Measurements from ENCODE around the gene EXO5.
"Not testable (repeated sequence)": the region's sequence is repeated elsewhere in the genome, so short reads cannot be mapped to it uniquely, and the experiment has no call there.

EXO5 gene

GRCh38 chr1:40535732-40536131 is 27.2 kb downstream of the EXO5 start:
- no peak for DNase-seq (ENCODE audit: extremely low spot score)
- TF ChIP-seq L3MBTL2 (conservative IDR thresholded peaks at IDR 0.05) (no peak), LEF1 (IDR thresholded peaks at IDR 0.05; ENCODE audit: borderline replicate concordance) (no peak), FOXM1 (IDR thresholded peaks at IDR 0.05; ENCODE audit: borderline replicate concordance) (no peak), HDGF (IDR thresholded peaks at IDR 0.05; ENCODE audit: borderline replicate concordance) (no peak), SP1 (IDR thresholded peaks at IDR 0.05) (no peak), PKNOX1 (IDR thresholded peaks at IDR 0.05) (no peak), TARDBP (IDR thresholded peaks at IDR 0.05) (no peak), ELF4 (IDR thresholded peaks at IDR 0.05) (no peak), SUZ12 (IDR thresholded peaks at IDR 0.05) (no peak), FOXK2 (IDR thresholded peaks at IDR 0.05) (no peak), FOXA1 (IDR thresholded peaks at IDR 0.05) (no peak), ZNF384 (IDR thresholded peaks at IDR 0.05) (no peak), CTBP1 (IDR thresholded peaks at IDR 0.05; ENCODE audit: borderline replicate concordance) (no peak), ARNT (IDR thresholded peaks at IDR 0.05) (no peak), NFRKB (IDR thresholded peaks at IDR 0.05) (no peak), BHLHE40 (IDR thresholded peaks at IDR 0.05; ENCODE audit: borderline replicate concordance) (no peak)
- POLR2A ChIA-PET: no interaction called here

GRCh38 chr1:40539338-40539737 is 30.8 kb downstream of the EXO5 start:
- TF ChIP-seq CTBP1 (IDR thresholded peaks at IDR 0.05; ENCODE audit: borderline replicate concordance) (no peak), SP1 (IDR thresholded peaks at IDR 0.05) (no peak), ARNT (IDR thresholded peaks at IDR 0.05) (no peak), ELF4 (IDR thresholded peaks at IDR 0.05) (no peak), HDGF (IDR thresholded peaks at IDR 0.05; ENCODE audit: borderline replicate concordance) (no peak), SUZ12 (IDR thresholded peaks at IDR 0.05) (no peak), FOXK2 (IDR thresholded peaks at IDR 0.05) (no peak), LEF1 (IDR thresholded peaks at IDR 0.05; ENCODE audit: borderline replicate concordance) (no peak), ZNF384 (IDR thresholded peaks at IDR 0.05) (no peak), FOXA1 (IDR thresholded peaks at IDR 0.05) (no peak), TARDBP (IDR thresholded peaks at IDR 0.05) (no peak), BHLHE40 (IDR thresholded peaks at IDR 0.05; ENCODE audit: borderline replicate concordance) (no peak), PKNOX1 (IDR thresholded peaks at IDR 0.05) (no peak), NFRKB (IDR thresholded peaks at IDR 0.05) (no peak), L3MBTL2 (conservative IDR thresholded peaks at IDR 0.05) (no peak), FOXM1 (IDR thresholded peaks at IDR 0.05; ENCODE audit: borderline replicate concordance) (no peak)
- CTCF ChIA-PET: no interaction called here
- POLR2A ChIA-PET: no interaction called here
- DNase-seq (ENCODE audit: extremely low spot score): no peak

More at GRCh38 chr1:40535732-40536131, 27.2 kb downstream of the EXO5 start:
- CTCF ChIA-PET: interaction anchor here (0.6 kb wide), 1 partner anchor 459 kb away, joined by 3 read pairs; no protein-coding TSS in a partner anchor

GRCh38 chr1:40546957-40547356 is 38.4 kb downstream of the EXO5 start:
- ChIA-PET POLR2A (no interaction called here), CTCF (no interaction called here)
- no peak for TF ChIP-seq HDGF (IDR thresholded peaks at IDR 0.05; ENCODE audit: borderline replicate concordance)
- TF ChIP-seq ZNF384 (IDR thresholded peaks at IDR 0.05): no peak
- TF ChIP-seq LEF1 (IDR thresholded peaks at IDR 0.05; ENCODE audit: borderline replicate concordance): no peak
- TF ChIP-seq FOXK2 (IDR thresholded peaks at IDR 0.05): no peak
- no peak for TF ChIP-seq CTBP1 (IDR thresholded peaks at IDR 0.05; ENCODE audit: borderline replicate concordance)
- TF ChIP-seq L3MBTL2 (conservative IDR thresholded peaks at IDR 0.05): no peak
- TF ChIP-seq TARDBP (IDR thresholded peaks at IDR 0.05): no peak
- no peak for TF ChIP-seq BHLHE40 (IDR thresholded peaks at IDR 0.05; ENCODE audit: borderline replicate concordance)
- TF ChIP-seq PKNOX1 (IDR thresholded peaks at IDR 0.05): no peak
- DNase-seq (ENCODE audit: extremely low spot score): no peak

- TF ChIP-seq TARDBP (IDR thresholded peaks at IDR 0.05) (no peak), SUZ12 (IDR thresholded peaks at IDR 0.05) (no peak), ARNT (IDR thresholded peaks at IDR 0.05) (no peak), LEF1 (IDR thresholded peaks at IDR 0.05; ENCODE audit: borderline replicate concordance) (no peak), BHLHE40 (IDR thresholded peaks at IDR 0.05; ENCODE audit: borderline replicate concordance) (no peak), PKNOX1 (IDR thresholded peaks at IDR 0.05) (no peak), NFRKB (IDR thresholded peaks at IDR 0.05) (no peak), ZNF384 (IDR thresholded peaks at IDR 0.05) (no peak), FOXA1 (IDR thresholded peaks at IDR 0.05) (no peak), SP1 (IDR thresholded peaks at IDR 0.05) (no peak), ELF4 (IDR thresholded peaks at IDR 0.05) (no peak), CTBP1 (IDR thresholded peaks at IDR 0.05; ENCODE audit: borderline replicate concordance) (no peak), HDGF (IDR thresholded peaks at IDR 0.05; ENCODE audit: borderline replicate concordance) (no peak), FOXM1 (IDR thresholded peaks at IDR 0.05; ENCODE audit: borderline replicate concordance) (no peak)
- POLR2A ChIA-PET: no interaction called here
Measured at GRCh38 chr1:40553017-40553416, 44.5 kb downstream of the EXO5 start.

GRCh38 chr1:40554807-40555206 is 46.2 kb downstream of the EXO5 start:
- DNase-seq (ENCODE audit: extremely low spot score); POLR2A ChIA-PET: not testable (repeated sequence)
- CTCF ChIA-PET: interaction anchor here (0.9 kb wide), 1 partner anchor 22 kb away, joined by 4 read pairs; no protein-coding TSS in a partner anchor

More at GRCh38 chr1:40553017-40553416, 44.5 kb downstream of the EXO5 start:
- CTCF ChIA-PET: no interaction called here
- DNase-seq (ENCODE audit: extremely low spot score): no peak

GRCh38 chr1:40556121-40556520 is 47.6 kb downstream of the EXO5 start:
- ChIA-PET CTCF (no interaction called here), POLR2A (no interaction called here)
- no peak for TF ChIP-seq FOXK2 (IDR thresholded peaks at IDR 0.05)
- TF ChIP-seq SP1 (IDR thresholded peaks at IDR 0.05): no peak
- no peak for TF ChIP-seq ARNT (IDR thresholded peaks at IDR 0.05)
- no peak for TF ChIP-seq PKNOX1 (IDR thresholded peaks at IDR 0.05)
- no peak for TF ChIP-seq ZNF384 (IDR thresholded peaks at IDR 0.05)
- TF ChIP-seq TARDBP (IDR thresholded peaks at IDR 0.05): no peak
- no peak for TF ChIP-seq L3MBTL2 (conservative IDR thresholded peaks at IDR 0.05)
- no peak for TF ChIP-seq BHLHE40 (IDR thresholded peaks at IDR 0.05; ENCODE audit: borderline replicate concordance)
- no peak for TF ChIP-seq CTBP1 (IDR thresholded peaks at IDR 0.05; ENCODE audit: borderline replicate concordance)
- no peak for TF ChIP-seq SUZ12 (IDR thresholded peaks at IDR 0.05)
- TF ChIP-seq NFRKB (IDR thresholded peaks at IDR 0.05): no peak
- no peak for TF ChIP-seq FOXA1 (IDR thresholded peaks at IDR 0.05)
- DNase-seq (ENCODE audit: extremely low spot score): no peak

GRCh38 chr1:40558241-40558640 is 49.7 kb downstream of the EXO5 start:
- not testable (repeated sequence) for DNase-seq (ENCODE audit: extremely low spot score)
- ChIA-PET CTCF (interaction anchor here (1.4 kb wide), 1 partner anchor 26 kb away, joined by 3 read pairs; no protein-coding TSS in a partner anchor), POLR2A (interaction anchor here (1.8 kb wide), 1 partner anchor 27 kb away, joined by 6 read pairs; the partner anchor contains the start of gene ZNF684)

Measured in HEK293T (cell line).